NCI-H1930 (cell line): ENCODE measurements around the gene MRAS.
"Not testable (repeated sequence)": the region's sequence is repeated elsewhere in the genome, so short reads cannot be mapped to it uniquely, and the experiment has no call there.

ENCODE experiments used
- DNase-seq, 2 experiments: peaks; one replicate each; lab custom pipeline; 2025; lab: John Stamatoyannopoulos, UW

MRAS gene

GRCh38 chr3:138445654-138446053, 97.3 kb downstream of the MRAS start:
- DNase-seq = no peak

- no peak for DNase-seq
Measured at GRCh38 chr3:138448631-138449030, 100.3 kb downstream of the MRAS start.

- no peak for DNase-seq
Measured at GRCh38 chr3:138449490-138449889, 101.1 kb downstream of the MRAS start.

- no peak for DNase-seq
Measured at GRCh38 chr3:138450181-138450580, 101.8 kb downstream of the MRAS start.

- DNase-seq = no peak
Measured at GRCh38 chr3:138450704-138451424, 102.5 kb downstream of the MRAS start.

- DNase-seq = no peak
Measured at GRCh38 chr3:138451595-138452162, 103.3 kb downstream of the MRAS start.

- DNase-seq = no peak
Measured at GRCh38 chr3:138452436-138452835, 104.1 kb downstream of the MRAS start.

- not testable (repeated sequence) for DNase-seq
Measured at GRCh38 chr3:138453940-138454339, 105.6 kb downstream of the MRAS start.
